ENCODE data around the gene CCSER1. TPM values are rescaled to one million over a fixed set of nuclear protein-coding genes. Genes with fewer than 3 reads are reported as not detected.
"Not testable (repeated sequence)": the region's sequence is repeated elsewhere in the genome, so short reads cannot be mapped to it uniquely, and the experiment has no call there.

The CCSER1 gene
- total RNA-seq, 4 donors from 2014 or later: 4.0 to 6.0 (median 4.8) TPM

GRCh38 chr4:91127192-91127591 is 1000.0 kb downstream of the CCSER1 start:
- no peak overlapping the region for H3K27ac ChIP-seq
- DNase-seq (ENCODE audit: low spot score in 2 of 2): no peak
- H3K4me1 ChIP-seq: no peaks in the 10 kb centered on the region
- H3K36me3 ChIP-seq: no peaks in the 10 kb centered on the region
- TF ChIP-seq, protein P1, sequence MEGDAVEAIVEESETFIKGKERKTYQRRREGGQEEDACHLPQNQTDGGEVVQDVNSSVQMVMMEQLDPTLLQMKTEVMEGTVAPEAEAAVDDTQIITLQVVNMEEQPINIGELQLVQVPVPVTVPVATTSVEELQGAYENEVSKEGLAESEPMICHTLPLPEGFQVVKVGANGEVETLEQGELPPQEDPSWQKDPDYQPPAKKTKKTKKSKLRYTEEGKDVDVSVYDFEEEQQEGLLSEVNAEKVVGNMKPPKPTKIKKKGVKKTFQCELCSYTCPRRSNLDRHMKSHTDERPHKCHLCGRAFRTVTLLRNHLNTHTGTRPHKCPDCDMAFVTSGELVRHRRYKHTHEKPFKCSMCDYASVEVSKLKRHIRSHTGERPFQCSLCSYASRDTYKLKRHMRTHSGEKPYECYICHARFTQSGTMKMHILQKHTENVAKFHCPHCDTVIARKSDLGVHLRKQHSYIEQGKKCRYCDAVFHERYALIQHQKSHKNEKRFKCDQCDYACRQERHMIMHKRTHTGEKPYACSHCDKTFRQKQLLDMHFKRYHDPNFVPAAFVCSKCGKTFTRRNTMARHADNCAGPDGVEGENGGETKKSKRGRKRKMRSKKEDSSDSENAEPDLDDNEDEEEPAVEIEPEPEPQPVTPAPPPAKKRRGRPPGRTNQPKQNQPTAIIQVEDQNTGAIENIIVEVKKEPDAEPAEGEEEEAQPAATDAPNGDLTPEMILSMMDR (IDR thresholded peaks at IDR 0.05): no peak
- TF ChIP-seq POLR2A (IDR thresholded peaks at IDR 0.05): no peak
- no peak for TF ChIP-seq EP300 (IDR thresholded peaks at IDR 0.05)
- no peak overlapping the region for H3K4me3 ChIP-seq
- no peaks in the 10 kb centered on the region for H3K9me3 ChIP-seq
- no peaks in the 10 kb centered on the region for H3K27me3 ChIP-seq
- WGBS, 2 donors: 85 to 87% methylated on average over 2 of the region's 2 CpGs

DNA sequence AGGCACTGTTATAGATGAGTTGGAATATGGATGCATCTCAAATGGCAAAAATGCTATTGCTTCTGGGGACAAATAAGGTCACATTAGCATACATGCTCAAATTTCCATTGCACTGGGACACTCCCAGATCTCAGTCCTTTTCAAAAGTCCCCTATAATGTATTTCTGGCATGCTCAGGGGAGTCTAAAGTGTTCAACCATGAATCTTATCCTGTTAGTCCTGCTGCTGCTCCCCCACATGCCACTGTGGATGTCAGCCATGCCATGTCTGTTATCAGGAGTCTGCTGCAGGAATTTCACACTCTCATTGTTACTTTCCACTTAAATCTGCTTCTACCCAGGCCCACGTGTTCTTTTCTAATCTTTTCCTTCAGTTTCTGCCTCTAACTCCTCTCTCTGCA is 1000.6 kb downstream of the CCSER1 start:
- H3K9me3 ChIP-seq: no peaks in the 10 kb centered on the region
- no peak overlapping the region for H3K4me3 ChIP-seq
- H3K27me3 ChIP-seq: no peaks in the 10 kb centered on the region
- no peaks in the 10 kb centered on the region for H3K36me3 ChIP-seq
- 11 to 13% methylated on average over 1 of the region's 1 CpG for WGBS, 2 donors
- DNase-seq (ENCODE audit: low spot score in 2 of 2): no peak
- H3K27ac ChIP-seq: no peak overlapping the region
- H3K4me1 ChIP-seq: no peaks in the 10 kb centered on the region
- TF ChIP-seq POLR2A (IDR thresholded peaks at IDR 0.05): no peak
- no peak for TF ChIP-seq EP300 (IDR thresholded peaks at IDR 0.05)
- TF ChIP-seq, protein P1 (IDR thresholded peaks at IDR 0.05): no peak

DNA sequence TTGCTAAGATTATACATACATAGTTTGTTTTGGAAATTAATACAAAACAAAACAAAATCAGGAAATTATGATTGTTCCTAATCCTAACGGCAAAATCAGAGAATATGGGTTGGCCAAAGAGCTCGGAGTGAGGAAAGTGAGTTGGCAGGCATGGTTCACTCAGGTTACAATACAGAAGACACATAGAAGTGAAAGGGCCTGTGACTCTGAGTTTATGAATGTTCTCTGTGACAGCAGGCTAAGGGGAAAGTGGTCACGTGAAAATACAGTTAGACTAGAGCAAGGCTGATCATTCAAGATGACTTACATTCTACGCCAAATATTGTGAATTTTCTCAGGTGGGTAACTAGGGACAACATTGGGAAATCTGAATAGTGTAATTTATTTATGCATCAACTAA is 1001.3 kb downstream of the CCSER1 start:
- no peaks in the 10 kb centered on the region for H3K27me3 ChIP-seq
- 85 to 87% methylated on average over 4 of the region's 4 CpGs for WGBS, 2 donors
- no peaks in the 10 kb centered on the region for H3K4me1 ChIP-seq
- no peak overlapping the region for H3K27ac ChIP-seq
- TF ChIP-seq EP300 (IDR thresholded peaks at IDR 0.05): no peak
- TF ChIP-seq, protein P1 (IDR thresholded peaks at IDR 0.05): no peak
- TF ChIP-seq POLR2A (IDR thresholded peaks at IDR 0.05): no peak
- DNase-seq (ENCODE audit: low spot score in 2 of 2): no peak
- no peak overlapping the region for H3K4me3 ChIP-seq
- H3K9me3 ChIP-seq: no peaks in the 10 kb centered on the region
- H3K36me3 ChIP-seq: no peaks in the 10 kb centered on the region

DNA sequence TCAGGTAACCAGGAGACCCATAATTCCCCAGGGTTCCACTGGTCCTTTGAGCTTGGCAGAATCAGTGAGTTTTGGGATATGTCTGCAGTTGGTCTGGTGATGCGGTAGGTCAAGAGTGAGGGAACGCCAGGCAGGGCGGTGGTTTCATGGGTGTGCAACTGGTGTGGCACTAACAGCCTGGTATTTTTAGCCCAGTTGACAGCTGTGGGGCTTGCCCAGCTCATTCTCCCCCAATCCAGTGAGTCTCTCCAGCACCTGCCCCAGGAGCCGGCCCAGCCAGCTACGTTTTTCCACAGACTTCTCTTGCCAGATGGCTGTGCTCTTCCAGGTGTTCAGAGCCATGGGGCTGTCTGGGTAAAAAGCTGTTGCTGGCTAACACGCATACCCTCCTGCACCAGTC is 1019.9 kb downstream of the CCSER1 start:
- 75 to 82% methylated on average over 6 of the region's 6 CpGs for WGBS, 2 donors
- Histone ChIP-seq H3K36me3 (no peaks in the 10 kb centered on the region), H3K27ac (no peak overlapping the region), H3K27me3 (no peaks in the 10 kb centered on the region), H3K4me1 (no peaks in the 10 kb centered on the region), H3K9me3 (peaks cover 0 to 31% (median 0%) of the 10 kb centered on the region in 4 donors), H3K4me3 (no peak overlapping the region)
- TF ChIP-seq POLR2A (IDR thresholded peaks at IDR 0.05) (no peak), EP300 (IDR thresholded peaks at IDR 0.05) (no peak)
- TF ChIP-seq, protein P1 (IDR thresholded peaks at IDR 0.05): no peak
- DNase-seq (ENCODE audit: low spot score in 2 of 2): no peak

DNA sequence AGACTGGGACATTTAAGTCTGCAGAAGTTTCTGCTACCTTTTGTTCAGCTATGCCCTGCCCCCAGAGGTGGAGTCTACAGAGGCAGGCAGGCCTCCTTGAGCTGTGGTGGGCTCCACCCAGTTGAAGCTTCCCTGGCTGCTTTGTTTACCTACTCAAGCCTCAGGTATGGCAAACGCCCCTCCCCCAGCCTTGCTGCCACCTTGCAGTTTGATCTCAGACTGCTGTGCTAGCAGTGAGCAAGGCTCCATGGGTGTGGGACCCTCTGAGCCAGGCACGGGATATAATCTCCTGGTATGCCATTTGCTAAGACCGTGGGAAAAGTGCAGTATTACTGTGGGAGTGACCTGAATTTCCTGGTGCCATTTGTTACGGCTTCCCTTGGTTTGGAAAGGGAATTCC is 1026.8 kb downstream of the CCSER1 start:
- H3K27me3 ChIP-seq; DNase-seq (ENCODE audit: low spot score in 2 of 2); H3K36me3 ChIP-seq; H3K4me1 ChIP-seq; H3K4me3 ChIP-seq; H3K27ac ChIP-seq: not testable (repeated sequence)
- peaks cover 0 to 29% (median 0%) of the 10 kb centered on the region in 4 donors for H3K9me3 ChIP-seq
- WGBS, 2 donors: 84 to 89% methylated on average over 4 of the region's 4 CpGs

DNA sequence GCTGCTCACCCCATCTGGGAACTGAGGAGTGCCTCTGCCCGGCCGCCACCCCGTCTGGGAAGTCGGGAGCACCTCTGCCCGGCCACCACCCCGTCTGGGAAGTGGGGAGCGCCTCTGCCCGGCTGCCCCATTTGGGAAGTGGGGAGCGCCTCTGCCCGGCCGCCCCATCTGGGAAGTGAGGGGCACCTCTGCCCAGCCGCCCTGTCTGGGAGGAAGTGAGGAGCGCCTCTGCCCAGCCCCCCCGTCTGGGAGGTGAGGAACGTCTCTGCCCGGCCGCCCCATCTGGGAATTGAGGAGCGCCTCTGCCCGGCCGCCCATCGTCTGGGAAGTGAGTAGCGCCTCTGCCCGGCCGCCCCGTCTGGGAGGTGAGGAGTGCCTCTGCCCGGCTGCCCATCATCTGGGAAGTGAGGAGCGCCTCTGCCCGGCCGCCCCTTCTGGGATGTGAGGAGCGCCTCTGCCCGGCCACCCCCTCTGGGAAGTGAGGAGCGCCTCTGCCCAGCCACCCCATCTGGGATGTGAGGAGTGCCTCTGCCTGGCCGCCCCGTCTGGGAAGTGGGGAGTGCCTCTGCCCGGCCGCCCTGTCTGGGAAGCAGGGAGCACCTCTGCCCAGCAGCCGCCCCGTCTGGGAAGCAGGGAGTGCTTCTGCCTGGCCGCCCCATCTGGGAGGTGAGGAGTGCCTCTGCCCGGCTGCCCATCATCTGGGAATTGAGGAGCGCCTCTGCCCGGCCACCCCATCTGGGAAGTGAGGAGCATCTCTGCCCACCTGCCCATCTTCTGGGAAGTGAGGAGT is 1040.9 kb downstream of the CCSER1 start:
- WGBS, 2 donors: 89 to 91% methylated on average over 25 to 42 of the region's 42 CpGs
- H3K4me3 ChIP-seq; H3K27ac ChIP-seq; H3K4me1 ChIP-seq; DNase-seq (ENCODE audit: low spot score in 2 of 2); H3K27me3 ChIP-seq; H3K36me3 ChIP-seq: not testable (repeated sequence)
- peaks cover 0 to 25% (median 0%) of the 10 kb centered on the region in 4 donors for H3K9me3 ChIP-seq
